ENCODE results near the gene PRDM15. TPM values are rescaled to one million over a fixed set of nuclear protein-coding genes. Genes with fewer than 3 reads are reported as not detected.
A peak's percentile ranks its signal among the peaks of the same experiment; 100 is the strongest.

Gene PRDM15
- total and polyA plus RNA-seq, 2 experiments from 2014 or later = 3.0 to 10.6 TPM

DNA sequence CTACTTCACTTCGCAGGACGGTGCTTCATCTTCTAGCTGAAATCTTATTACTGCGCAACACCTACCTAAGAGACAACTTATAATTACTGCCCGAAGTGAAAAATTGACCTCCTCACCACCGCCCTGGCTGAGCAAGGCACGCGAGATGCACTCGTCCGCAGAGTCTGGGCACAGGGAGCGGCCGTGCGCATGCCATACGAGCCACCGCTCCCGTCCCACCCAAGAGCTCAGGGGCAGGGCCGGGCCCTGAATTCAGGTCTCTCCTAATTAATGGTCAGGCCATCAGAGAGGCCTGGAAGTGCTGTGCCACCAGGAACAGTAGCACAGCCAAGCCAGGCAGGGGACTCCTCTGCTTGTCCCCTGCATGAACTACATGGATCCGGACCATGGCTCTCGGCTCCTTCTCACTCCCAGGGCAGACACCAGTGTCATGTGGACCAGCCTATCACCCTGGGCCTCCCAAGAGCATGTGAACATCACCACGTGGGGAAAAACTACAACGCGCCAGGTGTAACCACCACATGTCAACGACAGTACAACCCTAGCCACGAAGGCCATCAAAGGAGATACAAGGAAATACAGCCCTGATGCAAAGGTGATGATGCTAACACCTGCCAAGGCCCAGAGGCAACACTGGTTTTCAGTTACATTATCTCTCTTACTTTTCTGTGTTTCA lies 123.7 kb downstream of the PRDM15 start:
- 0 out of 2 replicates have a peak, but pooled peaks cover 3% of the 10 kb centered on the region for H3F3A ChIP-seq (replicated peaks; ENCODE audit: low read depth)
- H3K27me3 ChIP-seq (ENCODE audit: insufficient read depth) = peaks cover 8% of the 10 kb centered on the region
- no peak overlapping the region for H3K4me3 ChIP-seq
- peaks cover 36% of the 10 kb centered on the region for H3K4me1 ChIP-seq (ENCODE audit: insufficient read depth)
- H3K9me2 ChIP-seq (ENCODE audit: insufficient read depth) = no peaks in the 10 kb centered on the region
- H3K4me3 Mint-ChIP-seq = peak overlapping the region; percentile 14; the same call in 1 of the 3 replicates
- no peak overlapping the region for H2AFZ ChIP-seq
- peaks cover 62% of the 10 kb centered on the region for H3K4me1 Mint-ChIP-seq
- H3K36me3 Mint-ChIP-seq (ENCODE audit: low read depth) = peaks cover 21% of the 10 kb centered on the region
- DNase-seq (ENCODE audit: low spot score) = no peak
- peaks cover 26% of the 10 kb centered on the region for H3K27me3 Mint-ChIP-seq (ENCODE audit: insufficient read depth, low read depth, poor library complexity)
- peaks cover 38% of the 10 kb centered on the region for H3K79me2 ChIP-seq (replicated peaks; ENCODE audit: insufficient read depth)
- no peak for ATAC-seq
- TF ChIP-seq JUNB (IDR thresholded peaks at IDR 0.05; ENCODE audit: unreplicated experiment) = no peak
- no peak for TF ChIP-seq POLR2AphosphoS5 (IDR thresholded peaks at IDR 0.05; ENCODE audit: low read depth)
- TF ChIP-seq EZH2phosphoT487 (IDR thresholded peaks at IDR 0.05; ENCODE audit: unreplicated experiment) = no peak
- TF ChIP-seq, protein P1, sequence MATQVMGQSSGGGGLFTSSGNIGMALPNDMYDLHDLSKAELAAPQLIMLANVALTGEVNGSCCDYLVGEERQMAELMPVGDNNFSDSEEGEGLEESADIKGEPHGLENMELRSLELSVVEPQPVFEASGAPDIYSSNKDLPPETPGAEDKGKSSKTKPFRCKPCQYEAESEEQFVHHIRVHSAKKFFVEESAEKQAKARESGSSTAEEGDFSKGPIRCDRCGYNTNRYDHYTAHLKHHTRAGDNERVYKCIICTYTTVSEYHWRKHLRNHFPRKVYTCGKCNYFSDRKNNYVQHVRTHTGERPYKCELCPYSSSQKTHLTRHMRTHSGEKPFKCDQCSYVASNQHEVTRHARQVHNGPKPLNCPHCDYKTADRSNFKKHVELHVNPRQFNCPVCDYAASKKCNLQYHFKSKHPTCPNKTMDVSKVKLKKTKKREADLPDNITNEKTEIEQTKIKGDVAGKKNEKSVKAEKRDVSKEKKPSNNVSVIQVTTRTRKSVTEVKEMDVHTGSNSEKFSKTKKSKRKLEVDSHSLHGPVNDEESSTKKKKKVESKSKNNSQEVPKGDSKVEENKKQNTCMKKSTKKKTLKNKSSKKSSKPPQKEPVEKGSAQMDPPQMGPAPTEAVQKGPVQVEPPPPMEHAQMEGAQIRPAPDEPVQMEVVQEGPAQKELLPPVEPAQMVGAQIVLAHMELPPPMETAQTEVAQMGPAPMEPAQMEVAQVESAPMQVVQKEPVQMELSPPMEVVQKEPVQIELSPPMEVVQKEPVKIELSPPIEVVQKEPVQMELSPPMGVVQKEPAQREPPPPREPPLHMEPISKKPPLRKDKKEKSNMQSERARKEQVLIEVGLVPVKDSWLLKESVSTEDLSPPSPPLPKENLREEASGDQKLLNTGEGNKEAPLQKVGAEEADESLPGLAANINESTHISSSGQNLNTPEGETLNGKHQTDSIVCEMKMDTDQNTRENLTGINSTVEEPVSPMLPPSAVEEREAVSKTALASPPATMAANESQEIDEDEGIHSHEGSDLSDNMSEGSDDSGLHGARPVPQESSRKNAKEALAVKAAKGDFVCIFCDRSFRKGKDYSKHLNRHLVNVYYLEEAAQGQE (IDR thresholded peaks at IDR 0.05; ENCODE audit: unreplicated experiment) = no peak
- TF ChIP-seq, protein P2, sequence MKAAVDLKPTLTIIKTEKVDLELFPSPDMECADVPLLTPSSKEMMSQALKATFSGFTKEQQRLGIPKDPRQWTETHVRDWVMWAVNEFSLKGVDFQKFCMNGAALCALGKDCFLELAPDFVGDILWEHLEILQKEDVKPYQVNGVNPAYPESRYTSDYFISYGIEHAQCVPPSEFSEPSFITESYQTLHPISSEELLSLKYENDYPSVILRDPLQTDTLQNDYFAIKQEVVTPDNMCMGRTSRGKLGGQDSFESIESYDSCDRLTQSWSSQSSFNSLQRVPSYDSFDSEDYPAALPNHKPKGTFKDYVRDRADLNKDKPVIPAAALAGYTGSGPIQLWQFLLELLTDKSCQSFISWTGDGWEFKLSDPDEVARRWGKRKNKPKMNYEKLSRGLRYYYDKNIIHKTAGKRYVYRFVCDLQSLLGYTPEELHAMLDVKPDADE (IDR thresholded peaks at IDR 0.05) = no peak
- TF ChIP-seq STAT1 (IDR thresholded peaks at IDR 0.05; ENCODE audit: unreplicated experiment) = no peak
- no peak for TF ChIP-seq NANOG (IDR thresholded peaks at IDR 0.05; ENCODE audit: borderline replicate concordance)
- TF ChIP-seq ZNF331 (CRISPR knock-in tag; IDR thresholded peaks at IDR 0.05; ENCODE audit: low read depth) = no peak
- TF ChIP-seq EZH2 (IDR thresholded peaks at IDR 0.05; ENCODE audit: low read depth, unreplicated experiment) = no peak
- TF ChIP-seq ZNF114 (CRISPR knock-in tag; IDR thresholded peaks at IDR 0.05) = no peak
- TF ChIP-seq, protein P3, sequence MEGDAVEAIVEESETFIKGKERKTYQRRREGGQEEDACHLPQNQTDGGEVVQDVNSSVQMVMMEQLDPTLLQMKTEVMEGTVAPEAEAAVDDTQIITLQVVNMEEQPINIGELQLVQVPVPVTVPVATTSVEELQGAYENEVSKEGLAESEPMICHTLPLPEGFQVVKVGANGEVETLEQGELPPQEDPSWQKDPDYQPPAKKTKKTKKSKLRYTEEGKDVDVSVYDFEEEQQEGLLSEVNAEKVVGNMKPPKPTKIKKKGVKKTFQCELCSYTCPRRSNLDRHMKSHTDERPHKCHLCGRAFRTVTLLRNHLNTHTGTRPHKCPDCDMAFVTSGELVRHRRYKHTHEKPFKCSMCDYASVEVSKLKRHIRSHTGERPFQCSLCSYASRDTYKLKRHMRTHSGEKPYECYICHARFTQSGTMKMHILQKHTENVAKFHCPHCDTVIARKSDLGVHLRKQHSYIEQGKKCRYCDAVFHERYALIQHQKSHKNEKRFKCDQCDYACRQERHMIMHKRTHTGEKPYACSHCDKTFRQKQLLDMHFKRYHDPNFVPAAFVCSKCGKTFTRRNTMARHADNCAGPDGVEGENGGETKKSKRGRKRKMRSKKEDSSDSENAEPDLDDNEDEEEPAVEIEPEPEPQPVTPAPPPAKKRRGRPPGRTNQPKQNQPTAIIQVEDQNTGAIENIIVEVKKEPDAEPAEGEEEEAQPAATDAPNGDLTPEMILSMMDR (conservative IDR thresholded peaks at IDR 0.05; ENCODE audit: low read depth in 2 of 2) = no peak
- TF ChIP-seq, protein P4, sequence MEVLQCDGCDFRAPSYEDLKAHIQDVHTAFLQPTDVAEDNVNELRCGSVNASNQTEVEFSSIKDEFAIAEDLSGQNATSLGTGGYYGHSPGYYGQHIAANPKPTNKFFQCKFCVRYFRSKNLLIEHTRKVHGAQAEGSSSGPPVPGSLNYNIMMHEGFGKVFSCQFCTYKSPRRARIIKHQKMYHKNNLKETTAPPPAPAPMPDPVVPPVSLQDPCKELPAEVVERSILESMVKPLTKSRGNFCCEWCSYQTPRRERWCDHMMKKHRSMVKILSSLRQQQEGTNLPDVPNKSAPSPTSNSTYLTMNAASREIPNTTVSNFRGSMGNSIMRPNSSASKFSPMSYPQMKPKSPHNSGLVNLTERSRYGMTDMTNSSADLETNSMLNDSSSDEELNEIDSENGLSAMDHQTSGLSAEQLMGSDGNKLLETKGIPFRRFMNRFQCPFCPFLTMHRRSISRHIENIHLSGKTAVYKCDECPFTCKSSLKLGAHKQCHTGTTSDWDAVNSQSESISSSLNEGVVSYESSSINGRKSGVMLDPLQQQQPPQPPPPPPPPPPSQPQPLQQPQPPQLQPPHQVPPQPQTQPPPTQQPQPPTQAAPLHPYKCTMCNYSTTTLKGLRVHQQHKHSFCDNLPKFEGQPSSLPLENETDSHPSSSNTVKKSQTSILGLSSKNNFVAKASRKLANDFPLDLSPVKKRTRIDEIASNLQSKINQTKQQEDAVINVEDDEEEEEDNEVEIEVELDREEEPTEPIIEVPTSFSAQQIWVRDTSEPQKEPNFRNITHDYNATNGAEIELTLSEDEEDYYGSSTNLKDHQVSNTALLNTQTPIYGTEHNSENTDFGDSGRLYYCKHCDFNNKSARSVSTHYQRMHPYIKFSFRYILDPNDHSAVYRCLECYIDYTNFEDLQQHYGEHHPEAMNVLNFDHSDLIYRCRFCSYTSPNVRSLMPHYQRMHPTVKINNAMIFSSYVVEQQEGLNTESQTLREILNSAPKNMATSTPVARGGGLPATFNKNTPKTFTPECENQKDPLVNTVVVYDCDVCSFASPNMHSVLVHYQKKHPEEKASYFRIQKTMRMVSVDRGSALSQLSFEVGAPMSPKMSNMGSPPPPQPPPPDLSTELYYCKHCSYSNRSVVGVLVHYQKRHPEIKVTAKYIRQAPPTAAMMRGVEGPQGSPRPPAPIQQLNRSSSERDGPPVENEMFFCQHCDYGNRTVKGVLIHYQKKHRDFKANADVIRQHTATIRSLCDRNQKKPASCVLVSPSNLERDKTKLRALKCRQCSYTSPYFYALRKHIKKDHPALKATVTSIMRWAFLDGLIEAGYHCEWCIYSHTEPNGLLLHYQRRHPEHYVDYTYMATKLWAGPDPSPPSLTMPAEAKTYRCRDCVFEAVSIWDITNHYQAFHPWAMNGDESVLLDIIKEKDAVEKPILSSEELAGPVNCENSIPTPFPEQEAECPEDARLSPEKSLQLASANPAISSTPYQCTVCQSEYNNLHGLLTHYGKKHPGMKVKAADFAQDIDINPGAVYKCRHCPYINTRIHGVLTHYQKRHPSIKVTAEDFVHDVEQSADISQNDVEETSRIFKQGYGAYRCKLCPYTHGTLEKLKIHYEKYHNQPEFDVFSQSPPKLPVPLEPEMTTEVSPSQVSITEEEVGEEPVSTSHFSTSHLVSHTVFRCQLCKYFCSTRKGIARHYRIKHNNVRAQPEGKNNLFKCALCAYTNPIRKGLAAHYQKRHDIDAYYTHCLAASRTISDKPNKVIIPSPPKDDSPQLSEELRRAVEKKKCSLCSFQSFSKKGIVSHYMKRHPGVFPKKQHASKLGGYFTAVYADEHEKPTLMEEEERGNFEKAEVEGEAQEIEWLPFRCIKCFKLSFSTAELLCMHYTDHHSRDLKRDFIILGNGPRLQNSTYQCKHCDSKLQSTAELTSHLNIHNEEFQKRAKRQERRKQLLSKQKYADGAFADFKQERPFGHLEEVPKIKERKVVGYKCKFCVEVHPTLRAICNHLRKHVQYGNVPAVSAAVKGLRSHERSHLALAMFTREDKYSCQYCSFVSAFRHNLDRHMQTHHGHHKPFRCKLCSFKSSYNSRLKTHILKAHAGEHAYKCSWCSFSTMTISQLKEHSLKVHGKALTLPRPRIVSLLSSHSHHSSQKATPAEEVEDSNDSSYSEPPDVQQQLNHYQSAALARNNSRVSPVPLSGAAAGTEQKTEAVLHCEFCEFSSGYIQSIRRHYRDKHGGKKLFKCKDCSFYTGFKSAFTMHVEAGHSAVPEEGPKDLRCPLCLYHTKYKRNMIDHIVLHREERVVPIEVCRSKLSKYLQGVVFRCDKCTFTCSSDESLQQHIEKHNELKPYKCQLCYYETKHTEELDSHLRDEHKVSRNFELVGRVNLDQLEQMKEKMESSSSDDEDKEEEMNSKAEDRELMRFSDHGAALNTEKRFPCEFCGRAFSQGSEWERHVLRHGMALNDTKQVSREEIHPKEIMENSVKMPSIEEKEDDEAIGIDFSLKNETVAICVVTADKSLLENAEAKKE (CRISPR knock-in tag; IDR thresholded peaks at IDR 0.05) = no peak
- TF ChIP-seq CREB1 (CRISPR knock-in tag; IDR thresholded peaks at IDR 0.05; ENCODE audit: low read depth) = no peak
- no peaks in the 10 kb centered on the region; the same call in 2 of the 3 replicates for H3K9me3 Mint-ChIP-seq
- no peak overlapping the region; the same call in 1 of the 2 replicates for H3K27ac Mint-ChIP-seq
- H3K27ac ChIP-seq (ENCODE audit: low read depth) = no peak overlapping the region
- H4K20me1 ChIP-seq (replicated peaks; ENCODE audit: insufficient read depth) = peaks cover 13% of the 10 kb centered on the region
- H3K4me2 ChIP-seq = no peak overlapping the region
- H3K36me3 ChIP-seq (ENCODE audit: insufficient read depth) = no peaks in the 10 kb centered on the region

All from GM23338 (cell line).